HepG2 (cell line): Measurements from ENCODE around the gene ESPNL. TPM values are rescaled to one million over a fixed set of nuclear protein-coding genes. Genes with fewer than 3 reads are reported as not detected.

Experiments used
- ATF3 ChIP-seq: sonication (generic); formaldehyde crosslinking; IDR thresholded peaks from 2 replicates; pipeline ENCODE4 v1.4.0; 2020; ENCODE audit warnings: missing genetic modification reagents
- BRCA1 ChIP-seq: sonication (generic); formaldehyde crosslinking; IDR thresholded peaks from 2 replicates; pipeline ENCODE4 v1.4.0; 2020; ENCODE audit warnings: missing genetic modification reagents
- GMEB1 ChIP-seq: sonication (generic); formaldehyde crosslinking; IDR thresholded peaks from 2 replicates; pipeline ENCODE4 v1.5.1; 2020; ENCODE audit warnings: missing genetic modification reagents, mild to moderate bottlenecking, borderline replicate concordance
- GZF1 ChIP-seq: sonication (generic); formaldehyde crosslinking; IDR thresholded peaks from 2 replicates; pipeline ENCODE4 v1.5.1; 2020; ENCODE audit warnings: mild to moderate bottlenecking, missing genetic modification reagents
- KDM2A ChIP-seq: sonication (generic); formaldehyde crosslinking; IDR thresholded peaks from 2 replicates; pipeline ENCODE4 v1.4.0; 2020; ENCODE audit warnings: low read depth, missing genetic modification reagents, borderline replicate concordance
- MEF2D ChIP-seq: sonication (generic); formaldehyde crosslinking; IDR thresholded peaks from 2 replicates; pipeline ENCODE4 v1.5.1; 2020; ENCODE audit warnings: mild to moderate bottlenecking, missing genetic modification reagents
- MTA3 ChIP-seq: sonication (generic); formaldehyde crosslinking; IDR thresholded peaks from 2 replicates; pipeline ENCODE4 v1.4.0; 2020; ENCODE audit warnings: missing genetic modification reagents
- NR2F6 ChIP-seq, 2 experiments: IDR thresholded peaks; 2 replicates each; pipeline ENCODE4 v1.6.1; 2016; ENCODE audit warnings: antibody characterized with exemption in 1 of 2, mild to moderate bottlenecking in 1 of 2
- SAFB2 ChIP-seq: sonication (generic); formaldehyde crosslinking; IDR thresholded peaks from 2 replicates; pipeline ENCODE4 v1.5.1; 2020; ENCODE audit warnings: missing genetic modification reagents, low read depth, mild to moderate bottlenecking, borderline replicate concordance
- ZNF335 ChIP-seq: sonication (generic); formaldehyde crosslinking; IDR thresholded peaks from 2 replicates; pipeline ENCODE4 v1.4.0; 2020; ENCODE audit warnings: missing genetic modification reagents
- ZNF550 ChIP-seq: sonication (generic); formaldehyde crosslinking; IDR thresholded peaks from 2 replicates; pipeline ENCODE4 v1.4.0; 2020; ENCODE audit warnings: mild to moderate bottlenecking, missing genetic modification reagents, borderline replicate concordance
- ZNF646 ChIP-seq: sonication (generic); formaldehyde crosslinking; IDR thresholded peaks from 2 replicates; pipeline ENCODE4 v1.9.0; 2021; ENCODE audit warnings: mild to moderate bottlenecking, missing genetic modification reagents
- ZNF687 ChIP-seq: sonication (generic); formaldehyde crosslinking; IDR thresholded peaks from 2 replicates; pipeline ENCODE4 v1.5.1; 2020; ENCODE audit warnings: mild to moderate bottlenecking, missing genetic modification reagents, moderate library complexity
- ZNF788 ChIP-seq: sonication (generic); formaldehyde crosslinking; IDR thresholded peaks from 2 replicates; pipeline ENCODE4 v1.5.0; 2020; ENCODE audit warnings: mild to moderate bottlenecking, missing genetic modification reagents, borderline replicate concordance
- ZSCAN25 ChIP-seq: sonication (generic); formaldehyde crosslinking; IDR thresholded peaks from 2 replicates; pipeline ENCODE4 v1.8.0; 2022; ENCODE audit warnings: mild to moderate bottlenecking, missing genetic modification reagents
- polyA plus RNA-seq, 8 experiments: library from polyadenylated mRNA; depleted of rRNA in 3 of 8; stranded (reverse) in 7 of 8; unstranded in 1 of 8; fragments of >200 nt; fragmentation: Illumina TruSeq in 4 of 8; extraction: Trizol in 4 of 8; gene quantifications; 2 replicates each; pipeline versions ENCODE4 v1.2.1 to v1.2.3, GENCODE V29; 2011 to 2016; ENCODE audit warnings: low read depth in 4 of 8, missing spikeins in 1 of 8, mixed read lengths in 1 of 8; ENCODE audit not compliant: insufficient read depth in 1 of 8
- total RNA-seq, 5 experiments: library from RNA; depleted of rRNA; stranded (reverse); fragments of >200 nt; fragmentation: Illumina TruSeq; extraction: Trizol; gene quantifications; 2 replicates each; pipeline ENCODE4 v1.2.3, GENCODE V29; 2016; ENCODE audit warnings: low read depth in 1 of 5

Gene ESPNL
- total and polyA plus RNA-seq, 2 of the 13 experiments (the other 11 are each of a cell fraction or from before 2014, with no cell fraction given): 0.45 to 0.80 TPM

GRCh38 chr2:238127165-238128060 lies 27.3 kb downstream of the ESPNL start (continued):
- TF ChIP-seq ATF3 (CRISPR knock-in tag) (0 out of 2 replicates have a peak, but pooled peaks have one; percentile 34), NR2F6 (IDR thresholded peaks at IDR 0.05) (no peak), NR2F6 (CRISPR knock-in tag; IDR thresholded peaks at IDR 0.05) (0 out of 2 replicates have a peak, but pooled peaks have one; percentile 10), ZNF687 (CRISPR knock-in tag) (peak; percentile 69), ZNF550 (CRISPR knock-in tag) (no peak), MEF2D (CRISPR knock-in tag) (peak; percentile 40; the same call in 1 of the 2 replicates), BRCA1 (CRISPR knock-in tag) (no peak), KDM2A (CRISPR knock-in tag) (peak; percentile 53; the same call in 1 of the 2 replicates), GMEB1 (CRISPR knock-in tag) (no peak), ZNF646 (CRISPR knock-in tag) (peak; percentile 97), GZF1 (CRISPR knock-in tag) (no peak), ZNF335 (peak; percentile 94), ZSCAN25 (CRISPR knock-in tag) (peak; percentile 52), SAFB2 (CRISPR knock-in tag) (0 out of 2 replicates have a peak, but pooled peaks have one; percentile 43), MTA3 (CRISPR knock-in tag) (no peak), ZNF788 (CRISPR knock-in tag) (peak; percentile 54; the same call in 1 of the 2 replicates)
